ENCODE results near the gene CASP10.

The CASP10 gene

DNA sequence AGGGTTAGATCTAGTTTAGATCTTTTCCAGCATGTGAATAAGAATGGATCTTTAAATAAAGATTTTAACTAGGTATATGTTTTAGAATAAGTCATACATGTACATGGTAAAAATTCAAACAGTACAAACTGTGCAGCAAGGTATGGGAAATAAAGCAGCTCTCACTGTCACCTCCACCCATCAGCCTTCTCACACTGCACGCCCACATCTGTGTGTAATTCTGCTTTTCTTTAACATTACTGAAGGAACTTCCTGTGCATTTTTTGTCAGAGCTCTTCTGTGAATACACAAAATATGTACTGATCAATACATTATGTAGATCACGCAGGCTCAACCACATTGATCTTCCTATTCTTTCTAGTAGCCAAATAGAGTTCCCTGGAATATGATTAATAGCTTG, 80.8 kb downstream of the CASP10 start:
- no peak for DNase-seq

DNA sequence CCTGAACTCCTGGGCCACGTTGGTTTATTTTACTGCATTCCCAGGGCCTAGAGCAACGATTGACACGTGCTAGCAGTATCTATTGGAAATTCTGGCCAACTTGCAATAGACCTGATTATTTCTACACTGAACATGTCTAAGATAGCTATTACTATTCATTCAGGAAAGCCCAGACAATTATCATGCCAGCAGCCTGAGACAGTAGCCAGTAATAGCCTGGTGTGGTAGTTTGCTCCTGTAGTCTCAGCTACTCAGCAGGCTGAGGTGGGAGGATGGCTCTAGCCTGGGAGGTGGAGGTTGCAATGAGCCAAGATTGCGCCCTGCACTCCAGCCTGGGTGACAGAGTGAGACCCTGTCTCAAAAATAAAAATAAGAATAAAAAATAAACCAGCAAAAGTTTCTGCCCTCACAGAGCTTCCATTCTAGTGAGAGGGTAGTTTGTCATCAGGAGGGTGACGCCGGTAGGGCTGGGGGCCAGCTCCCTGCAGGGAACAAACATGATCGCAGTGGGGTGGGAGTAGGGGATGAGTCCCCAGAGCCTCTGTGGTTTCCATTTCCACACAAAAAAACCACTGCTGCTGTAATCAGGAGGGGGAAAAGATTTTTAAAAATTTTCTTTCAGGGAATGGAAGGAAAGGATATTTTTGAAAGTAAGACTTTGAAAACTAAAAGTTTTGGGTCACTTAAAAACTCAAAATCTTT, 81.7 kb downstream of the CASP10 start:
- DNase-seq = no peak

DNA sequence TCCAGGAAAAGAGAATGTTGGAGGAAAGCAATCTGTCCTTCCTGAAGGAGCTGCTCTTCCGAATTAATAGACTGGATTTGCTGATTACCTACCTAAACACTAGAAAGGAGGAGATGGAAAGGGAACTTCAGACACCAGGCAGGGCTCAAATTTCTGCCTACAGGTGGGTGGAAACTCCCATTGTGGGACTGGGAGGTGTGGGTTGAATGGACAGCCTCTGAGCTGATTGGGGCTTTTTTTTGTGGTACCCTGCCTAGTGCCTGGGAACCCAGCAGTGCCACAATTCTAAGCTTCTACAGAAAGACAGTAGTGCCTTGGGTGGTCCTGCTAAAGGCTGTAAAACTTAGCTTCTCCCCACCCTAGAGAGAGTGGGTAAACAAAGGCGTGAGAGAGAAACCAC, 83.7 kb downstream of the CASP10 start:
- no peak for DNase-seq

DNA sequence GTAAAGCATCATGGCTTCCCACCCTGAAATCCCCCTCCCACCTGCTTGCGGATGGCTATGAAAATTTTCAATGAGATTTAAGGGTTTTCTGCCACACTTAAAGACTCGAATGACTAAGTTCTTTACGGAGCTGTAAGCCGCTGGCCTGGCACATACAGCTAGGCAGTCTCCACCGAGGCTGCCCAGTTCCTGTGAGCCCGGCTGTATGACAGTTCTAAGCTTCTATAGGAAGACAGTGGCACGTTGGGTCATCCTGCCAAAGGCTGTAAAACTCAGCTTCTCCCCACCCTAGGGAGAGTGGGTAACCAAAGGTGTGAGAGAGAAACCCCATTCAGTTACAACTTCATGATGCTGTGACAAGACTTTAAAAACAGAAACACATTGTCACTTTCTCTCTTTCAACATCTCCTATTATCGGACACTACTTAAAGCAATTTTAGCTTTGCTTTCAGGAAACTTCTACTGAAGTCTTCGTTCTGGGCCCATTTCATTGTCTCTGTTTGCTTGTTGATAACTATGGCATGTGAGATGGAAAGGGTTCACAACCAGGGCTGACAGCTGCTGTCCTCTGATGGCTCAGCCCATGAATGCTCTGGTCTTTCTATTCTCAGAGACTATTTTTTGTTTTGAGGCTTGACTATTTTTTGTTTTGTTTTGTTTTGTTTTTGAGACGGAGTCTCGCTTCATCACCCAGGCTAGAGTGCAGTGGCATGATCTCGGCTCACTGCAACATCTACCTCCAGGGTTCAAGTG, 84.5 kb downstream of the CASP10 start:
- DNase-seq = no peak

DNA sequence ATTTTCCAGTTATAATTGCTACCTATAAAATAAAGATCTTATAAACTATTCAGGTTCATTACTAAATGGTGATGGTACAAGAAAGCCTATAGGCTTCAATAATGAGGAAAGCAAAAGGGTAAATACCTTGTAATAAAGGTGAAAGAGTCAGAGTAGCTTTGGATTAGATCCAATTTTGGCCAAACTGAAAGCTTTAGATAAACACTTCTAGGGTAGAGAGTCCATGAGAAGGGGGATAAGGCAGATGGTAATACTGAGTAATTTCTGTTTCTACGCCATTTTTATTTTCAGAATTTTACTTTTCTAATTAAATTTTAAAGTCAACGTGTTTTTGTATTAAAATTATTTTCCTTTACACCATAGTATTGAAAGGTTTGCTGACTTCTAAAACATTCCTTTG, 86.8 kb downstream of the CASP10 start:
- no peak for DNase-seq

DNA sequence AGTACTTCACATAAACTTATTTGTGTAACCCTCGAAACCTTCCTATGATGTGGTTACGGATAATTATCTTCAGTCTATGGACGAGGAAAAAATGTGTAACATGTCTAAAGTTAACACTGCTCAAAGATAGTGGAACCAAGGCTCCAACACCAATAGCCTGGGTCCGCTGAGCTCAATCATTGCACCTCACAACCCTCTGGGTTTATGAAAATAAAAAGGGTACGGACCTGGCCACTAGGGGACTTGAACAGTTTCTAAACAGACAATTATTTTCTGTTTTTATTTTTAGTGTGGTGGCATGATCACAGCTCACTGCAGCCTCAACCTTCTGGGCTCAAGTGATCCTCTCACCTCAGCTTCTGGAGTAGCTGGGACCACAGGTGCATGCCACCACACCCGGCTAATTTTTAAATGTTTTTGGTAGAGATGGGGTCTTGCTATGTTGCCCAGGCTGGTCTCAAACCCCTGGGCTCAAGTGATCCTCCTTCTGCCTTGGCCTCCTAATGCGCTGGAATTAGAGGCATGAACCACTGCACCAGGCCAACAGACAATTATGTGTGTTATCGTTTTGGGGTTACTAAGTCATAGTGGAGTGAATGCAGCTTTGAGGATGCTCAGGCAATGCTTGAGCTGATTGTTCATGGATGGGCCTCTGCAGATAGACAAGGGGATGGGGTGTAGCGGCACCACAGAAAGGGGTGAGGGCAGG, 87.5 kb downstream of the CASP10 start:
- DNase-seq = no peak

DNA sequence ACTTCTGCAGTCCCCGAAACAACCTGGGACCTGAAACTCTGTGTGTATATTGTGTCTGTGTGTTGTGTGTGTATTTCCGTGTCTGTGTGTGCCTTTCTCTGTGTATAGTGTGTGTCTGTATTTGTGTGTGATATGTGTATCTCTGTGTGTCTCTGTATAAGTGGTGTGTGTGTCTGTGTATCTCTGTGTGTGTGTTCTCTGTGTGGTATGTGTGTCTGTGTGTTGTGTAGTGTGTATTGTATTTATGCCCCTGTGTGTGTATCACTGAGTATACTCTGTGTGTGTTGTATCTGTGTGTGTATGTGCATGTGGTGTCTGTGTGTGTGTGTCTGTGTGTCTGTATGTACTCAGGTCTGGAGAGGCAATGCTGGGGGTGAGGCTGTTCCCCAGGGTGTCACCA, 89.0 kb downstream of the CASP10 start:
- no peak for DNase-seq

DNA sequence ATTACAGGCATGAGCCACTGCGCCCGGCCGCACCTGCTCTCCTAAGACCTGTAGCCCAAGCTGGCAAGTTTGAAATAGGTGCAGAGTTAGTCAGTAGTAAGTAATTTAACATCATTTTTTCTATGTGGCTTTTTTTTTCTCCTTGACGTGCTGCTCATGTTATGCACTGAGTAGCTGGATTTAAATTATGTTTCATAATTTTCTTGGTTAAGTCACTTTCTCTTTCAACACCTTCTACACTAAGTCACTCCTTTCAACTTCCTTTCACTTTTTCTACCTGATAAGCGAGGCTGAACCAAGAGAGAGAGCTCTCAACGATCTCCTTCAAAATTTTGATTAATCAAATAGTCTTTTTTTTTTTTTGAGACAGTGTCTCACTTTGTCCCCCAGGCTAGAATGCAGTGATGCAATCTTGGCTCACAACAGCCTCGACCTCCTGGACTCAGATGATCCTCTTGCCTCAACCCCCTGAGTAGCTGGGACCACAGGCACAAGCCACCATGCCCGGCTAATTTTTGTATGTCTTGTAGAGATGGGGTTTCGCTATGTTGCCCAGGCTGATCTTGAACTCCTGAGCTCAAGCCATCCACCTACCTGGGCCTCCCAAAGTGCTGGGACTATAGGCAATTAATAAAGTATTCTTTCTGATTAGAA, 90.5 kb downstream of the CASP10 start:
- no peak for DNase-seq

DNA sequence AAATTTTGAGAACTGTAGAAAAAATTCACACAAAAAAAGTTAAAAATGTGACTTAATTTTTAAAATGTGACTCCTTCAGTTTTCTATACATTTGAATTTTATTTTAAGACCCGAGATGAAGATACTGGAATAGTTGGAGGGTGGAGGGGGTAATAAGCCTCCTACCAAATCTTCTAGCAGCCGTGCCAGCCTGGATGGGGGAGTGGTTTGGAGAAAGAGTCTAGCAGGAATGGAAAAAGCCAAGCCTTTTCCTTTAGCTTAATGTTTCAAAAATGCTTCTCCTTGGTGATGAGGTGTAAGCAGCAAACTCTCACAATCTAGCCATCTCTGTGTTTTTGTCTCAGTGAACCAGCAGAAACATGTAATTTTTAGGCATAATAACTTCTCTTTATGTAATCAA, 92.1 kb downstream of the CASP10 start:
- DNase-seq = no peak

DNA sequence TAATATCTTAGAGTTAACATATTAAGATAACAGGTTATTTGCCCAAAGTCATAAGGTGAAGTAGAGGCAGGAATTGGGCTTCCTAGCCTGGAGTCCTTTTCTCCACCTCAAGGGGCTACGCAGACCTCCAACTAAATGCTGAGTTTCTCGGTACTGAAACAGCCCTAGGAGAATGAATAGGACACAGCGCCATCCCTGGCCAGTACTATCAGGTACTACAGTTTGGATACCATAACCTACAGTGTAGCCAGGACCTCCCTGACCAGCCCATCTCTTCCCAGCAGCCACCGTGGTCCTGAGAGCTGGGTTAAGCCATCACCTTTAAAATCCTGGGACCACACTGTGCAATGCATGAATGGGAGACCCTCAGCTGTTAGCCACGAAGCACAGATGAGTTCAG, 93.0 kb downstream of the CASP10 start:
- DNase-seq = no peak

DNA sequence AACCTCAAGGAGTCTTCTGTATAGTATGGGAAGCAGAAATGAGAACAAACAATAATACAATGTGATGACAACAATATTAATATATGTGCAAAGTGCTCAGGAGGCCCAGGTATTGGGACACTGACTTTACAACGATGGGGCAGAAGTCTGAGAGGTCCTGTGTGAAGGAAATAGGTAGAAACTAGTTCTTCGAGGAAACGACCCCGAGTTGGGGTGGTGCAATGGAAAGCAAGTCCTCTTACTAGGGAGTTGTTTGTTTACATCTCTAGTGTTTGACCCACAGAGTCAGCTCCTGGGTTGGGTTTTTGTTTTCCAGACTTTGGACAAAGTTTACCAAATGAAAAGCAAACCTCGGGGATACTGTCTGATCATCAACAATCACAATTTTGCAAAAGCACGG, 93.6 kb downstream of the CASP10 start:
- DNase-seq = no peak
